Prostate gland (tissue), 2 donors: Measurements from ENCODE around the gene COL24A1.

Experiments used
- CTCF ChIP-seq, 4 experiments: fragments of 200-600 bp in 2 of 4; fragments of 450-650 bp in 2 of 4; sonication (generic) in 2 of 4; IDR thresholded peaks; 1 replicate in 3 of 4; 2 replicates in 1 of 4; pipeline ENCODE4 v1.5.1; 2016 to 2019; ENCODE audit warnings: antibody characterized with exemption in 4 of 4, mild to moderate bottlenecking in 2 of 4, moderate library complexity in 2 of 4
- POLR2A ChIP-seq: fragments of 450-650 bp; IDR thresholded peaks from one replicate; pipeline ENCODE4 v1.6.1; 2016; ENCODE audit warnings: antibody characterized with exemption, mild to moderate bottlenecking
- POLR2AphosphoS5 ChIP-seq: sonication (generic); formaldehyde crosslinking; IDR thresholded peaks from one replicate; pipeline ENCODE4 v1.6.1; 2017; ENCODE audit warnings: antibody characterized with exemption

GRCh38 chr1:85976516-85977205 lies 179.9 kb downstream of the COL24A1 start:
- no peak for TF ChIP-seq CTCF (IDR thresholded peaks at IDR 0.05)
- TF ChIP-seq POLR2A = no peak
- TF ChIP-seq POLR2AphosphoS5 = no peak
